ENCODE data around the gene HTRA1.

- TF ChIP-seq CTCF (conservative IDR thresholded peaks at IDR 0.05 in 1 of 2, IDR thresholded peaks at IDR 0.05 in 1 of 2; ENCODE audit: low read depth in 1 of 2, low read length in 2 of 2), result no peak
- no peak for TF ChIP-seq EZH2 (IDR thresholded peaks at IDR 0.05; ENCODE audit: low read length, missing control alignments)
Observed at GRCh38 chr10:122530177-122530576, 68.8 kb downstream of the HTRA1 start.
